GM23338 (cell line): ENCODE measurements around the gene STXBP5L. TPM values are rescaled to one million over a fixed set of nuclear protein-coding genes. Genes with fewer than 3 reads are reported as not detected.

ENCODE experiments used
- ATAC-seq: fragments of 200-7000 bp; cut with Tn5 transposase; 3 replicates; pipeline ENCODE4 v1.9.1; 2020
- DNase-seq: peaks from one replicate; pipeline ENCODE4 v3.0.0-alpha.2; 2015; ENCODE audit warnings: low spot score
- H2AFZ ChIP-seq: fragments of 200-600 bp; sonication (generic); 2 replicates; pipeline ENCODE4 v1.8.0; 2016; ENCODE audit warnings: antibody characterized with exemption, mild to moderate bottlenecking, moderate library complexity
- H3F3A ChIP-seq: fragments of 200-600 bp; sonication (generic); replicated peaks from 2 replicates; pipeline ENCODE4 v1.8.0; 2017; ENCODE audit warnings: antibody characterized with exemption, mixed run types, low read depth
- H3K27ac ChIP-seq: fragments of 200-600 bp; sonication (generic); 2 replicates; pipeline ENCODE4 v1.6.1; 2016; ENCODE audit warnings: low read depth
- H3K27me3 ChIP-seq: fragments of 200-600 bp; sonication (generic); 2 replicates; pipeline ENCODE4 v1.8.0; 2016; ENCODE audit warnings: mild to moderate bottlenecking, mixed run types, moderate library complexity; ENCODE audit not compliant: insufficient read depth
- H3K36me3 ChIP-seq: fragments of 200-600 bp; sonication (generic); 2 replicates; pipeline ENCODE4 v1.8.0; 2016; ENCODE audit warnings: mild to moderate bottlenecking; ENCODE audit not compliant: insufficient read depth
- H3K4me1 ChIP-seq: fragments of 200-600 bp; sonication (generic); 2 replicates; pipeline ENCODE4 v1.8.0; 2016; ENCODE audit warnings: mild to moderate bottlenecking, moderate library complexity; ENCODE audit not compliant: insufficient read depth
- H3K4me2 ChIP-seq: fragments of 200-600 bp; sonication (generic); 2 replicates; pipeline ENCODE4 v1.7.1; 2017; ENCODE audit warnings: mixed run types
- H3K4me3 ChIP-seq: fragments of 200-600 bp; sonication (generic); 2 replicates; pipeline ENCODE4 v1.6.1; 2016; ENCODE audit warnings: mixed run types
- H3K79me2 ChIP-seq: fragments of 200-600 bp; sonication (generic); replicated peaks from 2 replicates; pipeline ENCODE4 v1.8.0; 2017; ENCODE audit warnings: mild to moderate bottlenecking; ENCODE audit not compliant: insufficient read depth
- H3K9me2 ChIP-seq: fragments of 200-600 bp; sonication (generic); 2 replicates; pipeline ENCODE4 v1.8.0; 2017; ENCODE audit not compliant: insufficient read depth
- H4K20me1 ChIP-seq: fragments of 200-600 bp; sonication (generic); replicated peaks from 2 replicates; pipeline ENCODE4 v1.8.0; 2017; ENCODE audit warnings: mild to moderate bottlenecking; ENCODE audit not compliant: insufficient read depth
- H3K27ac Mint-ChIP-seq: 2 replicates; pipeline ENCODE4 v1.8.0; 2020; ENCODE audit warnings: inconsistent platforms, mild to moderate bottlenecking, moderate library complexity, mixed read lengths
- H3K27me3 Mint-ChIP-seq: 3 replicates; pipeline ENCODE4 v1.8.0; 2022; ENCODE audit warnings: low read depth, mild to moderate bottlenecking, moderate library complexity, mixed read lengths, inconsistent platforms; ENCODE audit not compliant: insufficient read depth, poor library complexity
- H3K36me3 Mint-ChIP-seq: 3 replicates; pipeline ENCODE4 v1.8.0; 2021; ENCODE audit warnings: low read depth, mild to moderate bottlenecking, inconsistent platforms, moderate library complexity, mixed read lengths
- H3K4me1 Mint-ChIP-seq: 3 replicates; pipeline ENCODE4 v1.8.0; 2020; ENCODE audit warnings: mild to moderate bottlenecking, inconsistent platforms, mixed read lengths
- H3K4me3 Mint-ChIP-seq: 3 replicates; pipeline ENCODE4 v1.8.0; 2021; ENCODE audit warnings: moderate library complexity, mild to moderate bottlenecking, inconsistent platforms, mixed read lengths
- H3K9me3 Mint-ChIP-seq: 3 replicates; pipeline ENCODE4 v1.8.0; 2020; ENCODE audit warnings: moderate library complexity, mild to moderate bottlenecking, inconsistent platforms, mixed read lengths
- CREB1 ChIP-seq: fragments of 250-450 bp; sonication (Bioruptor Pico); IDR thresholded peaks from 2 replicates; pipeline ENCODE4 v1.5.0; 2020; ENCODE audit warnings: low read depth, mild to moderate bottlenecking, moderate library complexity
- REST ChIP-seq: IDR thresholded peaks from one replicate; pipeline ENCODE4 v1.6.1; 2018; ENCODE audit warnings: antibody characterized with exemption; ENCODE audit not compliant: unreplicated experiment
- ZNF462 ChIP-seq: fragments of 250-450 bp; sonication (Bioruptor Pico); IDR thresholded peaks from 2 replicates; pipeline ENCODE4 v1.5.0; 2020; ENCODE audit warnings: mild to moderate bottlenecking, moderate library complexity
- polyA plus RNA-seq: library from polyadenylated mRNA; unstranded; fragments of >200 nt; fragmentation: Nextera tagmentation; extraction: Ambion mirVana; gene quantifications from 2 replicates; pipeline ENCODE4 v1.2.1, GENCODE V29; 2016
- total RNA-seq: library from RNA; depleted of rRNA; stranded (reverse); fragments of >200 nt; shearing (Covaris generic); gene quantifications from 2 replicates; pipeline ENCODE4 v1.2.3, GENCODE V29; 2014
- TF ChIP-seq, protein P1 (sequence below), 2 experiments: fragments of 200-600 bp in 1 of 2; sonication (generic) in 1 of 2; conservative IDR thresholded peaks; 2 replicates each; pipeline versions ENCODE4 v1.5.1 to v1.6.1; 2016 to 2017; ENCODE audit warnings: antibody characterized with exemption in 2 of 2, low read depth in 2 of 2, mild to moderate bottlenecking in 2 of 2, moderate library complexity in 1 of 2

The STXBP5L gene
- total and polyA plus RNA-seq, 2 experiments from 2014 or later, result 4.2 to 6.0 TPM

DNA sequence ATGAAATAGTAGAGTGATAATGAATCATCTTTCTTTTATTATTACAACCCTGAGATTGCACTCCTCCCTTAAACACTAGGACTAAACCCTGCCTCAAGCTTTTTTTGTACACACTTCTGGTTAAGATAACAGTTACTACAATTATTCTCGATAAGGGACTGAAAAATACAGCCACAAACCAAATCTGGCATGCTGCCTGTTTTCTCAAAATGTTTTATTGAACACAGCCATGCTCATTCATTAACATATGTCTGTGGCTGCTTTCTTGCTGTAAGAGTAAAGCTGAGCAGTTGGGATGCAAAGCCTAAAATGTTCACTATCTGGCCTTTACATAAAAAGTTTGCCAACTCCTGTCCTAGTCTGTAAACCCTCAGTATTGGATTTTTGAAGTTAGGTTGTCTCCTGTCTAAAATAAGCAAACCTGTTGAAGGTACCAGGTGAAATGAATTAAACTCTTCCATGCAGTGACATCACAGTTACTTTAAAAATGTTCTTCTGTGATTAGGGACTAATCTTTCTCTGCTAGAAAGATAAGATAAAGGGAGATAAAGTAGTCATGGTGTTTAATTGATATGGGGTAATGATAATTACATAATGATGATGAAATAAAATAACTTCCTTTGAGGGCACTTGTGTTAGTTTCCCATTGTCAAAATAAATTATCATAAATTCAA is 218.2 kb downstream of the STXBP5L start:
- H3K4me3 ChIP-seq, result no peak overlapping the region
- DNase-seq (no peak), ATAC-seq (no peak)
- no peak overlapping the region; the same call in 1 of the 2 replicates for H3K27ac Mint-ChIP-seq
- no peaks in the 10 kb centered on the region for H3K9me2 ChIP-seq
- no peak overlapping the region for H3K4me3 Mint-ChIP-seq
- TF ChIP-seq ZNF462 (CRISPR knock-in tag) (no peak), REST (no peak), CREB1 (no peak)
- TF ChIP-seq, protein P1, sequence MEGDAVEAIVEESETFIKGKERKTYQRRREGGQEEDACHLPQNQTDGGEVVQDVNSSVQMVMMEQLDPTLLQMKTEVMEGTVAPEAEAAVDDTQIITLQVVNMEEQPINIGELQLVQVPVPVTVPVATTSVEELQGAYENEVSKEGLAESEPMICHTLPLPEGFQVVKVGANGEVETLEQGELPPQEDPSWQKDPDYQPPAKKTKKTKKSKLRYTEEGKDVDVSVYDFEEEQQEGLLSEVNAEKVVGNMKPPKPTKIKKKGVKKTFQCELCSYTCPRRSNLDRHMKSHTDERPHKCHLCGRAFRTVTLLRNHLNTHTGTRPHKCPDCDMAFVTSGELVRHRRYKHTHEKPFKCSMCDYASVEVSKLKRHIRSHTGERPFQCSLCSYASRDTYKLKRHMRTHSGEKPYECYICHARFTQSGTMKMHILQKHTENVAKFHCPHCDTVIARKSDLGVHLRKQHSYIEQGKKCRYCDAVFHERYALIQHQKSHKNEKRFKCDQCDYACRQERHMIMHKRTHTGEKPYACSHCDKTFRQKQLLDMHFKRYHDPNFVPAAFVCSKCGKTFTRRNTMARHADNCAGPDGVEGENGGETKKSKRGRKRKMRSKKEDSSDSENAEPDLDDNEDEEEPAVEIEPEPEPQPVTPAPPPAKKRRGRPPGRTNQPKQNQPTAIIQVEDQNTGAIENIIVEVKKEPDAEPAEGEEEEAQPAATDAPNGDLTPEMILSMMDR (conservative IDR thresholded peaks at IDR 0.05; ENCODE audit: low read depth in 2 of 2), result no peak
- no peaks in the 10 kb centered on the region for H3F3A ChIP-seq
- no peaks in the 10 kb centered on the region for H3K27me3 ChIP-seq
- H3K4me1 Mint-ChIP-seq, result peaks cover 3% of the 10 kb centered on the region; the same call in 1 of the 3 replicates
- H3K27me3 Mint-ChIP-seq, result no peaks in the 10 kb centered on the region
- H3K36me3 Mint-ChIP-seq, result no peaks in the 10 kb centered on the region
- H3K79me2 ChIP-seq, result no peaks in the 10 kb centered on the region
- H4K20me1 ChIP-seq, result no peaks in the 10 kb centered on the region
- H3K4me2 ChIP-seq, result no peak overlapping the region
- H3K27ac ChIP-seq, result no peak overlapping the region
- H3K4me1 ChIP-seq, result no peaks in the 10 kb centered on the region
- H3K9me3 Mint-ChIP-seq, result no peaks in the 10 kb centered on the region
- no peak overlapping the region for H2AFZ ChIP-seq
- no peaks in the 10 kb centered on the region for H3K36me3 ChIP-seq
